ENCODE measurements around the gene SLAMF1.
"Not testable (repeated sequence)": the region's sequence is repeated elsewhere in the genome, so short reads cannot be mapped to it uniquely, and the experiment has no call there.

- TF ChIP-seq POLR2A (IDR thresholded peaks at IDR 0.05): not testable (repeated sequence)
- TF ChIP-seq, protein P1, sequence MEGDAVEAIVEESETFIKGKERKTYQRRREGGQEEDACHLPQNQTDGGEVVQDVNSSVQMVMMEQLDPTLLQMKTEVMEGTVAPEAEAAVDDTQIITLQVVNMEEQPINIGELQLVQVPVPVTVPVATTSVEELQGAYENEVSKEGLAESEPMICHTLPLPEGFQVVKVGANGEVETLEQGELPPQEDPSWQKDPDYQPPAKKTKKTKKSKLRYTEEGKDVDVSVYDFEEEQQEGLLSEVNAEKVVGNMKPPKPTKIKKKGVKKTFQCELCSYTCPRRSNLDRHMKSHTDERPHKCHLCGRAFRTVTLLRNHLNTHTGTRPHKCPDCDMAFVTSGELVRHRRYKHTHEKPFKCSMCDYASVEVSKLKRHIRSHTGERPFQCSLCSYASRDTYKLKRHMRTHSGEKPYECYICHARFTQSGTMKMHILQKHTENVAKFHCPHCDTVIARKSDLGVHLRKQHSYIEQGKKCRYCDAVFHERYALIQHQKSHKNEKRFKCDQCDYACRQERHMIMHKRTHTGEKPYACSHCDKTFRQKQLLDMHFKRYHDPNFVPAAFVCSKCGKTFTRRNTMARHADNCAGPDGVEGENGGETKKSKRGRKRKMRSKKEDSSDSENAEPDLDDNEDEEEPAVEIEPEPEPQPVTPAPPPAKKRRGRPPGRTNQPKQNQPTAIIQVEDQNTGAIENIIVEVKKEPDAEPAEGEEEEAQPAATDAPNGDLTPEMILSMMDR (IDR thresholded peaks at IDR 0.05): not testable (repeated sequence)
These were observed 5.3 kb upstream of the SLAMF1 start for GRCh38 chr1:160652065-160652641.

Measured in thyroid gland (tissue), 4 donors.